GM18498 (cell line): ENCODE data around the gene MFSD8.
"Not testable (repeated sequence)": the region's sequence is repeated elsewhere in the genome, so short reads cannot be mapped to it uniquely, and the experiment has no call there.

Source experiments
- ATAC-seq: cut with Tn5 transposase; IDR thresholded peaks from one replicate; pipeline ENCODE4 v1.9.1; 2021; ENCODE audit warnings: mild to moderate bottlenecking, moderate library complexity; ENCODE audit not compliant: unreplicated experiment

Gene MFSD8

GRCh38 chr4:127936974-127937373 is 28.0 kb downstream of the MFSD8 start:
- no peak for ATAC-seq

- ATAC-seq: not testable (repeated sequence)
Measured at GRCh38 chr4:127931836-127932235, 33.1 kb downstream of the MFSD8 start.

DNA sequence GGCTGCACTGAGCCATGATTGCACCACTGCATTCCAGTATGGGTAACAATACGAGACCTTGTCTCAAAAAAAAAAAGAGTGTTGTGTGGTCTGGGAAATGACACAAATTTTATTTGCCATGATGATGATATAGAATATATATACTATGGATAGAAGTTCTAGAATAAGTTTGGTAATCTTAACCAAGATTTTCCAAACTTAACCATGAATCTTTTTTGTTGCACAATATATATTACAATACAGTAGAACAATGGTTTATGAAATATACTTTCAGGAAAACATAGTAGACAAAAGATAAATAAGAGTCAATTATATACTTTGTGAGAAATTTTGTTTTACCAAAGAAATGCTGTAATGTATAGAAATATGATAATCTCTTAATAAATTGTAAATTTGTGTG is 34.8 kb downstream of the MFSD8 start:
- no peak for ATAC-seq

DNA sequence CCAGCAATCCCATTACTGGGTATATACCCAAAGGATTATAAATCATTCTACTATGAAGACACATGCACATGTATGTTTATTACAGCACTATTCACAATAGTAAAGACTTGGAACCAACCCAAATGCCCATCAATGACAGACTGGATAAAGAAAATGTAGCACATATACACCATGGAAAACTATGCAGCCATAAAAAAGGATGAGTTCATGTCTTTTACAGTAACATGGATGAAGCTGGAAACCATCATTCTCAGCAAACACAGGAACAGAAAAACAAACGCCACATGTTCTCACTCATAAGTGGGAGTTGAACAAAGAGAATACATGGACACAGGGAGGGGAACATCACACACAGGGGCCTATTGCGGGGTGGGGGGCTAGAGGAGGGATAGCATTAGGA is 39.3 kb downstream of the MFSD8 start:
- ATAC-seq: not testable (repeated sequence)

DNA sequence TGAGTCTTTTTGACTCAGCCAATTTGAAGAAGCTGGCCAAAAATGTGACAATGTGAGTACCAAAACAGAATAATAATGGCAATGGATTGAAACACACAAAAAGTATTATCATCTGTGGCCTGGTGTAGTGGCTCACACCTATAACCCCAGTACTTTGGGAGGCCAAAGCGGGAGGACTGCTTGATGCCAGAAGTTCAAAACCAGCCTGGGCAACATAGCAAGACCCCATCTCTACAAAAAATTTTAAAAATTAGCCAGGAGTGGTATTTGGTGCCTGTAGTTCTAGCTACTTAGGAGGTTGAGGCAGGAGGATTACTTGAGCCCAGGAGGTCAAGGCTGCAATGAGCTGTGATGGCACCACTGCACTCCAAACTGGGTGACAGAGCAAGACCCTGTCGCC is 42.7 kb downstream of the MFSD8 start:
- ATAC-seq: no peak

- no peak for ATAC-seq
Measured at GRCh38 chr4:127920521-127920920, 44.5 kb downstream of the MFSD8 start.

GRCh38 chr4:127917151-127917550 is 47.8 kb downstream of the MFSD8 start:
- ATAC-seq: no peak

DNA sequence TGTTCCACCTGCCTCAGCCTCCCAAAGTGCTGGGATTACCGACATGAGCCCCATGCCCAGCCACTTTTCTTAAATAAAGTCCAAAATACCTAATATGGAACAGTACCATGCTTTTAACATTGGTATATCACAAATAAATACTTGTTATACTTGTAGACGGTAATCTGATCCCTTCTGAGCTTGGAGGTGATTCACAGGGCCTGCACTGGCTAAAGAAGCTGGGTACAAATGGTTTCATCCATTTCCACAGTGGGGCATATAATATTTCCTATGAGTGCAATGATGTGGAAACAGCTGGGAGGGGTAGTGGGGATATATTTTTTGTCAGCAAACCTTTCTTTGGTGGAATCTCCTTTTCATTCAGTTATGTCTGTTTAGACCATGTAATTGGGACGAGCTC is 48.5 kb downstream of the MFSD8 start:
- no peak for ATAC-seq

GRCh38 chr4:127905029-127905428 is 59.9 kb downstream of the MFSD8 start:
- ATAC-seq: no peak

GRCh38 chr4:127899682-127900081 is 65.3 kb downstream of the MFSD8 start:
- ATAC-seq: not testable (repeated sequence)

GRCh38 chr4:127896528-127896927 is 68.4 kb downstream of the MFSD8 start:
- ATAC-seq: no peak

GRCh38 chr4:127896069-127896468 is 68.9 kb downstream of the MFSD8 start:
- no peak for ATAC-seq

- ATAC-seq: no peak
Measured at GRCh38 chr4:127889903-127890302, 75.1 kb downstream of the MFSD8 start.

DNA sequence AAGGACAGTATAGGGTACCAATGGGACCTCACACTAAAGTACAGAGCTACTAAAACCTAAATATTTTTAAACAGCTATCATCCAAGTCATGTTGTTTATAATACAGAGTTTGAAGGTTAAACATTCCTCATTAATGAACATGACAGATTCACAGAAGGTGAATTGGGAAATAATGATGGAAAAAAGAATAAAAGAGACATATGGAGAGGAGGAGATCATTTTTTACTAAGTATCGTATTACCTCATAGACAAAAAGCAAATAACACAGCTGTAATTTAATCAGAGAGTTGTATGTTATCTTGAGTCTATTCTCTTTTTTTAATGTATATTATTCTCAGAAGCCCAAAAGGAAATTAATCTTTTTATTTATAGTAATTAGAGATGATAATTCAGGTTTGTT is 76.4 kb downstream of the MFSD8 start:
- no peak for ATAC-seq

- ATAC-seq: peak; percentile 45
Measured at GRCh38 chr4:127881563-127881864, 83.5 kb downstream of the MFSD8 start.

- ATAC-seq: peak; percentile 89
Measured at GRCh38 chr4:127880763-127881562, 84.0 kb downstream of the MFSD8 start, which contains the start of gene PLK4. Gene PLK4 (plus strand): TSS chr4:127880893. CDS start chr4:127881135, 242 bp downstream.

DNA sequence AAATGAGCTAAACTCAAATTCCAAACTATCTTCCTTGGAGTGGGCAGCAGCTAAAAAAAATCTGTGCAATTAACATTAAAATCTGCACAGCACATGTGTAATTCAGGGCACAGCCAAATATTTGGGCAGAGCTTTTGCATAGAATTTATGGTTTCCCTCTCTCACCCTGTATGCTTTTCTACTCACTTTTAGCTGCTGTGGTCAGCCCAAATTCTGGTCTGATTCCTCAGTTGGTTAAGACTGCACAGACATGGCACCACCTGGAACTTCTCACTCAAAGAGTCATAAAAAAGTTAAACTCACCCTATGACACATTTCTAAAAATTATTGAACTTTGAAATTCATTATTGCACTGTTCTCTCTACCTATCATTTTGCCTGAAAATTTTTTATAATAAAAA is 89.2 kb downstream of the MFSD8 start:
- no peak for ATAC-seq

DNA sequence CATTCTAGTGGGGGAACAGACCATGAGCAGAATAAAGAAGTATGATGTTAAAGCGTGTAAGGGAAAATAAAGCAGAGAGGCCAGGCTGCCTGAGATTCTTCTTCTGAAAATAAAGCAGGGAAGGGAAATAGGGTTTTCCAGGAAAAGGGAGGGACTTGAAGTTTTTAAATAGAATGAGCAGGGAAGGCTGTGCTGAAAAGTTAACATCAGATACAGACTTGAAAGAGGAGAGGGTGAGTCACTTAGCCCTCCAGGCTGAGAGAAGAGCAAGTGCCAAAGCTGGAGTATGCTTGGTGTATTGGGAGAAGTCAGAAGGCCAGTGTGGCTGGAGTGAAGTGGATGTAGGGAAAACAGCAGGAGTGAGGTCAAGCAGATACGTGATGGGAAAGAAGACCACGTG is 94.3 kb downstream of the MFSD8 start:
- no peak for ATAC-seq

- no peak for ATAC-seq
Measured at GRCh38 chr4:127870281-127870680, 94.7 kb downstream of the MFSD8 start.

- no peak for ATAC-seq
Measured at GRCh38 chr4:127868196-127868595, 96.8 kb downstream of the MFSD8 start.
